LNCaP clone FGC (cell line): Measurements from ENCODE around the gene EPM2A.

Experiments used
- DNase-seq: peaks from one replicate; pipeline ENCODE4 v3.0.0-alpha.2; 2011; ENCODE audit warnings: low read depth
- H3K4me3 ChIP-seq: 2 replicates; pipeline ENCODE4 v1.5.1; 2011; ENCODE audit warnings: mild to moderate bottlenecking, low read depth, low read length, control low read depth
- TF ChIP-seq, protein P1 (sequence below): IDR thresholded peaks from 2 replicates; pipeline ENCODE4 v1.5.1; 2012; ENCODE audit warnings: mild to moderate bottlenecking; ENCODE audit not compliant: control insufficient read depth, insufficient read depth; ENCODE audit errors: extremely low read depth

EPM2A gene

GRCh38 chr6:145735356-145736165 is at the start of gene EPM2A:
Gene EPM2A, minus strand, starts transcription at chr6:145735520. Its CDS starts 22 bp downstream, at chr6:145735498.
- H3K4me3 ChIP-seq, result peak within 1 kb of the TSS; percentile 67
- TF ChIP-seq, protein P1, sequence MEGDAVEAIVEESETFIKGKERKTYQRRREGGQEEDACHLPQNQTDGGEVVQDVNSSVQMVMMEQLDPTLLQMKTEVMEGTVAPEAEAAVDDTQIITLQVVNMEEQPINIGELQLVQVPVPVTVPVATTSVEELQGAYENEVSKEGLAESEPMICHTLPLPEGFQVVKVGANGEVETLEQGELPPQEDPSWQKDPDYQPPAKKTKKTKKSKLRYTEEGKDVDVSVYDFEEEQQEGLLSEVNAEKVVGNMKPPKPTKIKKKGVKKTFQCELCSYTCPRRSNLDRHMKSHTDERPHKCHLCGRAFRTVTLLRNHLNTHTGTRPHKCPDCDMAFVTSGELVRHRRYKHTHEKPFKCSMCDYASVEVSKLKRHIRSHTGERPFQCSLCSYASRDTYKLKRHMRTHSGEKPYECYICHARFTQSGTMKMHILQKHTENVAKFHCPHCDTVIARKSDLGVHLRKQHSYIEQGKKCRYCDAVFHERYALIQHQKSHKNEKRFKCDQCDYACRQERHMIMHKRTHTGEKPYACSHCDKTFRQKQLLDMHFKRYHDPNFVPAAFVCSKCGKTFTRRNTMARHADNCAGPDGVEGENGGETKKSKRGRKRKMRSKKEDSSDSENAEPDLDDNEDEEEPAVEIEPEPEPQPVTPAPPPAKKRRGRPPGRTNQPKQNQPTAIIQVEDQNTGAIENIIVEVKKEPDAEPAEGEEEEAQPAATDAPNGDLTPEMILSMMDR, result no peak
- DNase-seq, result no peak

DNA sequence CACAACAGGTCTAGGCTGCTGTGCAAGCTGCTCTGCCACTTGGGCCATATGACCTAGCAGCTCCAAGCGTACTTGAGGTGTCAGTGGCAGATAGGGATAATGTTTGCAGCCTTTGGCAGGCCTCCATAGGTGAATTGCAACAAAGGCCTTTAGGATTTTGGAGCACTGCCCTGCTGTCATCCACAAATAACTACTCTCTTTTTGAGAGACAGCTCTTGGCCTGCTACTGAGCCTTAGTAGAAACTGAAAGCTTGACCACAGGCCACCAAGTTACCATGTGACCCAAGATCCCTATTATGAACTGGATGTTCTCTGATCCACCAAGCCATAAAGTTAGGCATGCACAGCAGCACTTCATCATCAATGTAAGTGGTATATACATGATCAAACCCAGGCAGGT is 49.4 kb upstream of the EPM2A start:
- no peak for DNase-seq
- H3K4me3 ChIP-seq, result no peak overlapping the region
- TF ChIP-seq, protein P1, result no peak

DNA sequence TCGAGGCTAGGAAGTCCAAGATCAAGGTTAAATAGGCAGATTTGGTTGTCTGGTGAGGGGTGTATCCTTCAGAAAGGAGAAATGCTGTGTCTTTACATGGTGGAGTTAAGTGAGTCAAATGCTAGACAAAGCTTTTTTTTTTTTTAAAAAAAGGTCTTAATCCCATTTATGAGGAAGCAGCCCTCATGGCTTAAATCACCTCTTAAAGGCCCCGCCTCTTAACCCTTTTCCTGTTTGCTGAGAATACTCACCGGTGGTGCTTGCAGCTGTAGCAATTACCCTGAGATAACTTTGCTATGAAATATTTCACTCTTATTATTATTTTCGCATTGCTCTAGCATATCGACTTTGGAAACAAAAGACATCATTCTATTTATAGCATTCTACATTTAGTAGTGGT is 48.5 kb upstream of the EPM2A start:
- DNase-seq, result no peak
- H3K4me3 ChIP-seq, result no peak overlapping the region
- TF ChIP-seq, protein P1, result no peak

DNA sequence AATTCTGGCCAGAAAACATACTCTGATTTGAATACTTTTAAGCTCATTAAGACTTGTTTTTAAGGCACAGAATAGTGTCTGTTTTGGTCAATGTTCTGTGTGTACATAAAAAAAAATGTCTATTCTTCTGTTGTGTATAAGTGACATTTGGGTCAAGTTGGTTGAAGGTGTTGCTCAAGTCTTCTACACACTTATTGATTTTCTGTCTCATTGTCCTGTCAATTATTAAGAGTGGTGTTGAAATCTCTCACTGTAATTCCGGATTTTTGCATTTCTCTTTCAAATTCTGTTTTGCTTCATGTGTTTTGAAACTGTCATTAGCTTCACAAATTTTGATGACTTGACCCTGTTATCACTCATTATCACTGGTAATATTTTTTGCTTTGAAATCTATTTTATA is 37.5 kb upstream of the EPM2A start:
- no peak overlapping the region for H3K4me3 ChIP-seq
- TF ChIP-seq, protein P1, result no peak
- DNase-seq, result no peak

DNA sequence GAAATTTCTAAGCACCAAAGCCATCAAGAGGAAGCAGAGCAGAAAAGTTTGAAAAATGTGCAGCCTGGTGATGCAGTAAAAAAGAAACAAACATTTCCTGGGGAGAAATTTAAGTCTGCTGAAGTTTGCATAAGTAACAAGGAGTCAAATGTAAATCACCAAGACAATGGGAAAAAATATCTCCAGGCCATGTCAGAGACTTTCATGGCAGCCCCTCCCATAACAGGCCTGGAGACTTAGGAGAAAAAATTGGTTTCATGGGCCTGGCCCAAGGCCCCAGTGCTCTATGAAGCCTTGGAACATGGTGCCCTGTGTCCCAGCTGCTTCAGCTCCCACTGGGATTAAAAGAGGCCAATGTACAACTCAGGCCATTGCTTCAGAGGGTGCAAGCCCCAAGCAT is 30.1 kb upstream of the EPM2A start:
- no peak for DNase-seq
- H3K4me3 ChIP-seq, result no peak overlapping the region
- TF ChIP-seq, protein P1, result no peak

DNA sequence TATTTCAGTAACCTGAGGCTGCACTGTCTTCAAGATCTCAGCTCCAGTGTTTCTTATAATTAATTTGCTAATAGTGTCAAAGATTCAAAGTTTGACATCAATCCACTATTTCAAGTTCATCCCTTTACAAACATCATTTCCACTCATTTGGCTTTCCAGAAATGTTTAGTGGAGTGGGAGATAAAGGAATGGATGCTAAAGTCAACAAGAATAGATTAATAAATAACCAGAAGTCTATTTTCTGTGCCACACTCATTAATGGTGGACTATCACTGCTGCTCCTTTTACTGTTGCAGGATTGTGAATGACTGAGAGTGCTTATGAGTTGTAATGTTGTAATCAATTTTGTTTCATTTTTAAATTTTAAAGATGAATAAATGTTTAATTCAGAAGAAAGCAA is 28.4 kb upstream of the EPM2A start:
- DNase-seq, result no peak
- TF ChIP-seq, protein P1, result no peak
- H3K4me3 ChIP-seq, result no peak overlapping the region

- TF ChIP-seq, protein P1, result no peak
- no peak for DNase-seq
- no peak overlapping the region for H3K4me3 ChIP-seq
Measured at GRCh38 chr6:145761584-145761983, 26.3 kb upstream of the EPM2A start.
